ENCODE measurements around the gene DCAF6.

GRCh38 chr1:168089326-168089978 is 153.0 kb downstream of the DCAF6 start:
- TF ChIP-seq POLR2AphosphoS5 (IDR thresholded peaks at IDR 0.05) = no peak
- TF ChIP-seq, protein P1, sequence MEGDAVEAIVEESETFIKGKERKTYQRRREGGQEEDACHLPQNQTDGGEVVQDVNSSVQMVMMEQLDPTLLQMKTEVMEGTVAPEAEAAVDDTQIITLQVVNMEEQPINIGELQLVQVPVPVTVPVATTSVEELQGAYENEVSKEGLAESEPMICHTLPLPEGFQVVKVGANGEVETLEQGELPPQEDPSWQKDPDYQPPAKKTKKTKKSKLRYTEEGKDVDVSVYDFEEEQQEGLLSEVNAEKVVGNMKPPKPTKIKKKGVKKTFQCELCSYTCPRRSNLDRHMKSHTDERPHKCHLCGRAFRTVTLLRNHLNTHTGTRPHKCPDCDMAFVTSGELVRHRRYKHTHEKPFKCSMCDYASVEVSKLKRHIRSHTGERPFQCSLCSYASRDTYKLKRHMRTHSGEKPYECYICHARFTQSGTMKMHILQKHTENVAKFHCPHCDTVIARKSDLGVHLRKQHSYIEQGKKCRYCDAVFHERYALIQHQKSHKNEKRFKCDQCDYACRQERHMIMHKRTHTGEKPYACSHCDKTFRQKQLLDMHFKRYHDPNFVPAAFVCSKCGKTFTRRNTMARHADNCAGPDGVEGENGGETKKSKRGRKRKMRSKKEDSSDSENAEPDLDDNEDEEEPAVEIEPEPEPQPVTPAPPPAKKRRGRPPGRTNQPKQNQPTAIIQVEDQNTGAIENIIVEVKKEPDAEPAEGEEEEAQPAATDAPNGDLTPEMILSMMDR (IDR thresholded peaks at IDR 0.05) = no peak
- TF ChIP-seq POLR2A (IDR thresholded peaks at IDR 0.05) = no peak
